ENCODE results near the gene DISP3.

Gene DISP3

GRCh38 chr1:11474826-11475225 is 4.1 kb upstream of the DISP3 start:
- Histone ChIP-seq H3K27me3 (ENCODE audit: control insufficient read depth, insufficient read depth, low read length) (peaks cover 42% of the 10 kb centered on the region), H3K4me1 (ENCODE audit: control insufficient read depth, insufficient read depth, low read length) (no peaks in the 10 kb centered on the region), H3K9me3 (ENCODE audit: control insufficient read depth, insufficient read depth, low read depth, low read length) (no peaks in the 10 kb centered on the region), H3K9ac (ENCODE audit: low read length) (no peak overlapping the region), H3K36me3 (ENCODE audit: control insufficient read depth, insufficient read depth, low read length) (no peaks in the 10 kb centered on the region), H3K27ac (ENCODE audit: low read depth, low read length) (no peak overlapping the region), H3K4me3 (ENCODE audit: low read depth, low read length) (no peak overlapping the region)

GRCh38 chr1:11475748-11476147 is 3.2 kb upstream of the DISP3 start:
- Histone ChIP-seq H3K4me1 (ENCODE audit: control insufficient read depth, insufficient read depth, low read length) (peaks cover 4% of the 10 kb centered on the region; the same call in 1 of the 2 replicates), H3K9me3 (ENCODE audit: control insufficient read depth, insufficient read depth, low read depth, low read length) (no peaks in the 10 kb centered on the region), H3K9ac (ENCODE audit: low read length) (no peak overlapping the region), H3K27ac (ENCODE audit: low read depth, low read length) (no peak overlapping the region), H3K36me3 (ENCODE audit: control insufficient read depth, insufficient read depth, low read length) (no peaks in the 10 kb centered on the region), H3K27me3 (ENCODE audit: control insufficient read depth, insufficient read depth, low read length) (peaks cover 49% of the 10 kb centered on the region), H3K4me3 (ENCODE audit: low read depth, low read length) (no peak overlapping the region)

GRCh38 chr1:11479375-11479979 is 522 bp downstream of the DISP3 start:
- Histone ChIP-seq H3K4me1 (ENCODE audit: control insufficient read depth, insufficient read depth, low read length) (peaks cover 4% of the 10 kb centered on the region; the same call in 1 of the 2 replicates), H3K36me3 (ENCODE audit: control insufficient read depth, insufficient read depth, low read length) (no peaks in the 10 kb centered on the region), H3K9me3 (ENCODE audit: control insufficient read depth, insufficient read depth, low read depth, low read length) (no peaks in the 10 kb centered on the region), H3K4me3 (ENCODE audit: low read depth, low read length) (peak overlapping the region; percentile 93), H3K9ac (ENCODE audit: low read length) (peak overlapping the region; percentile 100), H3K27ac (ENCODE audit: low read depth, low read length) (no peak overlapping the region), H3K27me3 (ENCODE audit: control insufficient read depth, insufficient read depth, low read length) (peaks cover 61% of the 10 kb centered on the region)

GRCh38 chr1:11481019-11481418 is 2.1 kb downstream of the DISP3 start:
- Histone ChIP-seq H3K4me1 (ENCODE audit: control insufficient read depth, insufficient read depth, low read length) (peaks cover 7% of the 10 kb centered on the region; the same call in 1 of the 2 replicates), H3K27ac (ENCODE audit: low read depth, low read length) (no peak overlapping the region), H3K9me3 (ENCODE audit: control insufficient read depth, insufficient read depth, low read depth, low read length) (no peaks in the 10 kb centered on the region), H3K9ac (ENCODE audit: low read length) (no peak overlapping the region), H3K27me3 (ENCODE audit: control insufficient read depth, insufficient read depth, low read length) (peaks cover 60% of the 10 kb centered on the region), H3K4me3 (ENCODE audit: low read depth, low read length) (no peak overlapping the region), H3K36me3 (ENCODE audit: control insufficient read depth, insufficient read depth, low read length) (no peaks in the 10 kb centered on the region)

GRCh38 chr1:11482198-11482597 is 3.2 kb downstream of the DISP3 start:
- H3K27me3 ChIP-seq (ENCODE audit: control insufficient read depth, insufficient read depth, low read length) = peaks cover 49% of the 10 kb centered on the region
- no peaks in the 10 kb centered on the region for H3K36me3 ChIP-seq (ENCODE audit: control insufficient read depth, insufficient read depth, low read length)
- H3K4me1 ChIP-seq (ENCODE audit: control insufficient read depth, insufficient read depth, low read length) = peaks cover 9% of the 10 kb centered on the region

GRCh38 chr1:11482701-11483479 is 3.9 kb downstream of the DISP3 start:
- Histone ChIP-seq H3K4me1 (ENCODE audit: control insufficient read depth, insufficient read depth, low read length) (peaks cover 14% of the 10 kb centered on the region), H3K9me3 (ENCODE audit: control insufficient read depth, insufficient read depth, low read depth, low read length) (no peaks in the 10 kb centered on the region), H3K27ac (ENCODE audit: low read depth, low read length) (no peak overlapping the region), H3K4me3 (ENCODE audit: low read depth, low read length) (no peak overlapping the region), H3K36me3 (ENCODE audit: control insufficient read depth, insufficient read depth, low read length) (no peaks in the 10 kb centered on the region), H3K9ac (ENCODE audit: low read length) (no peak overlapping the region), H3K27me3 (ENCODE audit: control insufficient read depth, insufficient read depth, low read length) (peaks cover 42% of the 10 kb centered on the region)

More at GRCh38 chr1:11482198-11482597, 3.2 kb downstream of the DISP3 start:
- Histone ChIP-seq H3K4me3 (ENCODE audit: low read depth, low read length) (no peak overlapping the region), H3K27ac (ENCODE audit: low read depth, low read length) (no peak overlapping the region), H3K9me3 (ENCODE audit: control insufficient read depth, insufficient read depth, low read depth, low read length) (no peaks in the 10 kb centered on the region), H3K9ac (ENCODE audit: low read length) (no peak overlapping the region)

GRCh38 chr1:11483581-11484320 is 4.8 kb downstream of the DISP3 start:
- Histone ChIP-seq H3K36me3 (ENCODE audit: control insufficient read depth, insufficient read depth, low read length) (no peaks in the 10 kb centered on the region), H3K27ac (ENCODE audit: low read depth, low read length) (no peak overlapping the region), H3K4me1 (ENCODE audit: control insufficient read depth, insufficient read depth, low read length) (peaks cover 14% of the 10 kb centered on the region), H3K9ac (ENCODE audit: low read length) (no peak overlapping the region), H3K9me3 (ENCODE audit: control insufficient read depth, insufficient read depth, low read depth, low read length) (no peaks in the 10 kb centered on the region), H3K4me3 (ENCODE audit: low read depth, low read length) (no peak overlapping the region), H3K27me3 (ENCODE audit: control insufficient read depth, insufficient read depth, low read length) (peaks cover 35% of the 10 kb centered on the region)

GRCh38 chr1:11484321-11484655 is 5.3 kb downstream of the DISP3 start:
- peaks cover 14% of the 10 kb centered on the region for H3K4me1 ChIP-seq (ENCODE audit: control insufficient read depth, insufficient read depth, low read length)
- H3K36me3 ChIP-seq (ENCODE audit: control insufficient read depth, insufficient read depth, low read length) = no peaks in the 10 kb centered on the region
- no peak overlapping the region for H3K4me3 ChIP-seq (ENCODE audit: low read depth, low read length)
- H3K9ac ChIP-seq (ENCODE audit: low read length) = no peak overlapping the region
- no peaks in the 10 kb centered on the region for H3K9me3 ChIP-seq (ENCODE audit: control insufficient read depth, insufficient read depth, low read depth, low read length)
- no peak overlapping the region for H3K27ac ChIP-seq (ENCODE audit: low read depth, low read length)
- H3K27me3 ChIP-seq (ENCODE audit: control insufficient read depth, insufficient read depth, low read length) = peaks cover 33% of the 10 kb centered on the region

- Histone ChIP-seq H3K9me3 (ENCODE audit: control insufficient read depth, insufficient read depth, low read depth, low read length) (no peaks in the 10 kb centered on the region), H3K9ac (ENCODE audit: low read length) (no peak overlapping the region), H3K27ac (ENCODE audit: low read depth, low read length) (no peak overlapping the region), H3K36me3 (ENCODE audit: control insufficient read depth, insufficient read depth, low read length) (no peaks in the 10 kb centered on the region), H3K4me1 (ENCODE audit: control insufficient read depth, insufficient read depth, low read length) (peaks cover 13% of the 10 kb centered on the region), H3K4me3 (ENCODE audit: low read depth, low read length) (no peak overlapping the region), H3K27me3 (ENCODE audit: control insufficient read depth, insufficient read depth, low read length) (peaks cover 24% of the 10 kb centered on the region)
These were observed 6.2 kb downstream of the DISP3 start for GRCh38 chr1:11485191-11485590.

GRCh38 chr1:11486231-11487009 is 7.5 kb downstream of the DISP3 start:
- Histone ChIP-seq H3K27me3 (ENCODE audit: control insufficient read depth, insufficient read depth, low read length) (peaks cover 12% of the 10 kb centered on the region; the same call in 1 of the 2 replicates), H3K4me3 (ENCODE audit: low read depth, low read length) (no peak overlapping the region)

More at GRCh38 chr1:11486231-11487009, 7.5 kb downstream of the DISP3 start:
- H3K9me3 ChIP-seq (ENCODE audit: control insufficient read depth, insufficient read depth, low read depth, low read length) = no peaks in the 10 kb centered on the region
- H3K36me3 ChIP-seq (ENCODE audit: control insufficient read depth, insufficient read depth, low read length) = no peaks in the 10 kb centered on the region
- peaks cover 10% of the 10 kb centered on the region for H3K4me1 ChIP-seq (ENCODE audit: control insufficient read depth, insufficient read depth, low read length)
- no peak overlapping the region for H3K27ac ChIP-seq (ENCODE audit: low read depth, low read length)
- H3K9ac ChIP-seq (ENCODE audit: low read length) = no peak overlapping the region

All from HUES6 (cell line).